ENCODE results near the gene PLCE1. TPM values are rescaled to one million over a fixed set of nuclear protein-coding genes. Genes with fewer than 3 reads are reported as not detected.

Gene PLCE1
- total RNA-seq, 1 donor from 2014 or later = 0.47 TPM

DNA sequence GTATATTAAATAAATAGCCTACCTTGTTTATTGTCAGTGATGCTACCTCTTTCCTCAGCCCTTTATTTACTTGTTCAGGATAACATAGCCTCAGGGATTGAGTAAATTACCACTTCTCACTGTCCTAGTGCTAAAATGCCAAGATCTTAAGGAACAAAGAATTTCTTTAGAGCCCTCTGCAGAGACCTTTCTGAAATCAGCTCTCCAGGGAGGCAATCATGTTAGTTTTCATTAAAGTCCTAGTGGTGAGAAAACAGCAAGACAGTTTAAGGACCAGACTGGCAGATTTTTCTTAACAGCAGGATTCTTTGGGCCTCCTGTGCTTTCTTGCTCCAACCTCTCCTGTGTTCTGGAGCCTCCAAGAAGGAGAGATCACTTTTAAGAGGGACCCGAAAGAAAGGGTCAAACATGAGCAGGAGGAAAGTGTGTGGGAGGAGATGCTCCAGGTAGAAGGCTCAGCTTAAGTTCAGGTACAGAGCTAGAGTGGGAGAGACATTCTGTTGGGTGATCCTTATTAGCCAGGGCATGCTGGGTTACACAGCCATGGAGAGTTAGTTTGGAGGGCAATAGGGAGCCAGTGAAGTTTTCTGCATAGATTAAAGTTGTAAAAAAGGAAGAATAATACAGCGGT, 1.2 kb upstream of the PLCE1 start:
- H3K79me2 ChIP-seq (ENCODE audit: low read depth) = no peaks in the 10 kb centered on the region
- TF ChIP-seq EZH2phosphoT487 (IDR thresholded peaks at IDR 0.05) = no peak
- TF ChIP-seq CTCF (IDR thresholded peaks at IDR 0.05) = peak; percentile 41
- TF ChIP-seq EZH2 (IDR thresholded peaks at IDR 0.05) = no peak
- H3K4me1 ChIP-seq = peaks cover 18% of the 10 kb centered on the region
- no peaks in the 10 kb centered on the region for H3K36me3 ChIP-seq
- H3K27me3 ChIP-seq = peaks cover 80% of the 10 kb centered on the region
- H2AFZ ChIP-seq (replicated peaks) = no peak overlapping the region
- H3F3A ChIP-seq (ENCODE audit: low read depth) = peaks cover 22% of the 10 kb centered on the region
- Mint-ChIP-seq H3K4me3 (peak overlapping the region; percentile 83), H3K27ac (peak overlapping the region; percentile 23), H3K9me3 (no peaks in the 10 kb centered on the region), H3K36me3 (no peaks in the 10 kb centered on the region), H3K4me1 (peaks cover 28% of the 10 kb centered on the region), H3K27me3 (ENCODE audit: insufficient read depth, low read depth) (peaks cover 18% of the 10 kb centered on the region)
- no peak overlapping the region for H3K9ac ChIP-seq
- H3K4me2 ChIP-seq = no peak overlapping the region
- H4K20me1 ChIP-seq (ENCODE audit: low read depth) = no peaks in the 10 kb centered on the region
- no peaks in the 10 kb centered on the region for H3K9me3 ChIP-seq (ENCODE audit: low read depth)
- peak; percentile 37 for DNase-seq (ENCODE audit: low spot score)
- H3K4me3 ChIP-seq = no peak overlapping the region
- H3K27ac ChIP-seq = no peak overlapping the region

DNA sequence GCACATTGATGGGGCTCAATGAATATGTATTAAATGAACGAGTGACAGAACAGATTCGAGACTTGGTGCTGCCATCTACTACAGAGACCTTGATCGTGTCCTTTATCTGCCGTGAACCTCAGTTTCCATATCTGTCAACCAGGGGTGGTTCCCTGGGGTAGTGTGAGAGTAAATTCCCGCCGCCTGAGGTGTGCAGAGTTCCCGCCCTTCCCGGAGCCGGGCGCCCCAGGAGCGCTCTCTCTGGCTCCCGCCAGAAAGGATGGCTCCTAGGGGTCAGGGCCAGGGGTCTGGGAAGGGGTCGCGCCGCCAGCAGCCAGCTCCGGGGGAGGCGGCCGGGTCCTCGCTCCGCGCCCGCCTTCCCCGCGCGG, 333 bp upstream of the PLCE1 start:
- Mint-ChIP-seq H3K4me3 (peak overlapping the region; percentile 83), H3K36me3 (no peaks in the 10 kb centered on the region), H3K27me3 (ENCODE audit: insufficient read depth, low read depth) (peaks cover 18% of the 10 kb centered on the region), H3K4me1 (peaks cover 28% of the 10 kb centered on the region), H3K9me3 (no peaks in the 10 kb centered on the region), H3K27ac (no peak overlapping the region)
- DNase-seq (ENCODE audit: low spot score) = no peak
- TF ChIP-seq EZH2 (IDR thresholded peaks at IDR 0.05) = no peak
- no peak for TF ChIP-seq CTCF (IDR thresholded peaks at IDR 0.05)
- TF ChIP-seq EZH2phosphoT487 (IDR thresholded peaks at IDR 0.05) = no peak
- Histone ChIP-seq H3K9ac (no peak overlapping the region), H3K4me3 (peak overlapping the region; percentile 61), H3K36me3 (no peaks in the 10 kb centered on the region), H3K27me3 (peaks cover 80% of the 10 kb centered on the region), H2AFZ (replicated peaks) (peak overlapping the region; percentile 77), H3K9me3 (ENCODE audit: low read depth) (no peaks in the 10 kb centered on the region), H3K4me1 (peaks cover 18% of the 10 kb centered on the region), H3F3A (ENCODE audit: low read depth) (peaks cover 22% of the 10 kb centered on the region), H4K20me1 (ENCODE audit: low read depth) (no peaks in the 10 kb centered on the region), H3K27ac (no peak overlapping the region), H3K4me2 (peak overlapping the region; percentile 84), H3K79me2 (ENCODE audit: low read depth) (no peaks in the 10 kb centered on the region)

DNA sequence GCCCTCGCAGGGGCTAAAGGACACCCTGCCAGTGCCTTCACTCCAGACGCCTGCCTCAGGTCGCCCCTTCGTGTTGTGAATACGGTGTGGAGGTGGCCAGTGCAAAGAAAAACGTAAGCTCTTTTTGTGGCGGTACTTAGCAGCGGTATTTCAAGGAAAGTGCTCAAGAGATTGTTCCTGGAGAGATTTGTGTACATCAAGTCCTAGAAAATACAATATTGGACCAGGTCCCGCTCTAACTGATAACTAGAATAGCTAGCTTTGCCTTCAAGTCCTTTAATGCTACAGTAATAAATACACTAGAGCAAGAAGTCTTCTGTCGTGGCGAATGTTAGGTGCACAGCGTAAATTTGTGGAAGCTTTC, 689 bp downstream of the PLCE1 start:
- TF ChIP-seq EZH2phosphoT487 (IDR thresholded peaks at IDR 0.05) (no peak), EZH2 (IDR thresholded peaks at IDR 0.05) (peak; percentile 60), CTCF (IDR thresholded peaks at IDR 0.05) (no peak)
- no peaks in the 10 kb centered on the region for H3K9me3 ChIP-seq (ENCODE audit: low read depth)
- no peaks in the 10 kb centered on the region for H3K9me3 Mint-ChIP-seq
- no peaks in the 10 kb centered on the region for H3K36me3 ChIP-seq
- H3K4me3 Mint-ChIP-seq = peak overlapping the region; percentile 83
- peaks cover 18% of the 10 kb centered on the region for H3K4me1 ChIP-seq
- H4K20me1 ChIP-seq (ENCODE audit: low read depth) = no peaks in the 10 kb centered on the region
- H3F3A ChIP-seq (ENCODE audit: low read depth) = peaks cover 22% of the 10 kb centered on the region
- H3K27ac Mint-ChIP-seq = no peak overlapping the region
- H3K36me3 Mint-ChIP-seq = no peaks in the 10 kb centered on the region
- H3K27me3 ChIP-seq = peaks cover 85% of the 10 kb centered on the region
- DNase-seq (ENCODE audit: low spot score) = no peak
- H3K27ac ChIP-seq = no peak overlapping the region
- H3K4me3 ChIP-seq = peak overlapping the region; percentile 61
- peaks cover 28% of the 10 kb centered on the region for H3K4me1 Mint-ChIP-seq
- H3K79me2 ChIP-seq (ENCODE audit: low read depth) = no peaks in the 10 kb centered on the region
- H2AFZ ChIP-seq (replicated peaks) = peak overlapping the region; percentile 93
- peaks cover 18% of the 10 kb centered on the region for H3K27me3 Mint-ChIP-seq (ENCODE audit: insufficient read depth, low read depth)
- no peak overlapping the region for H3K9ac ChIP-seq
- peak overlapping the region; percentile 84 for H3K4me2 ChIP-seq

Data from neural progenitor cell (in vitro differentiated cells).